Pons (tissue), 1 donor: ENCODE measurements around the gene ANKDD1B.
"Not testable (repeated sequence)": the region's sequence is repeated elsewhere in the genome, so short reads cannot be mapped to it uniquely, and the experiment has no call there.

Experiments used
- DNase-seq: peaks from one replicate; pipeline ENCODE4 v3.0.0-alpha.2; 2016; ENCODE audit warnings: low spot score

Gene ANKDD1B

DNA sequence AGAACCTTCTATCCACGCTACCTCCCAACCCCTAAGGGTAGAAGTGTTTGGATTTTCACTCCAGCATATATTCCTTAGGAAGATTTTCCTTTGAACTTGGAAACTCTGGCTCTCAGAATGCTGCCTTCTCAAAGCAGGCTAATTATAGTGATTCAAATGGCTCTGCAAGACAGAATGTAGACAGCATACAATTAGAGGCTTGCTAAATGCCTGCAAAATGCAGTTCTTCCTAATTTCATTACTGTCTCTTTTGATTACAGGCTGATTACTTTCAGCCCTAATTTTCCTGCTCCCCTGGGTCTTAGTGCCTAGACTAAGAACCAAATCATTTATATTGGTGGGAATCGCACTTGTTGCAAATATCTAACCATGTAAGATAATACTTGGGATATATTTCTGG, 50.8 kb downstream of the ANKDD1B start:
- DNase-seq = no peak

DNA sequence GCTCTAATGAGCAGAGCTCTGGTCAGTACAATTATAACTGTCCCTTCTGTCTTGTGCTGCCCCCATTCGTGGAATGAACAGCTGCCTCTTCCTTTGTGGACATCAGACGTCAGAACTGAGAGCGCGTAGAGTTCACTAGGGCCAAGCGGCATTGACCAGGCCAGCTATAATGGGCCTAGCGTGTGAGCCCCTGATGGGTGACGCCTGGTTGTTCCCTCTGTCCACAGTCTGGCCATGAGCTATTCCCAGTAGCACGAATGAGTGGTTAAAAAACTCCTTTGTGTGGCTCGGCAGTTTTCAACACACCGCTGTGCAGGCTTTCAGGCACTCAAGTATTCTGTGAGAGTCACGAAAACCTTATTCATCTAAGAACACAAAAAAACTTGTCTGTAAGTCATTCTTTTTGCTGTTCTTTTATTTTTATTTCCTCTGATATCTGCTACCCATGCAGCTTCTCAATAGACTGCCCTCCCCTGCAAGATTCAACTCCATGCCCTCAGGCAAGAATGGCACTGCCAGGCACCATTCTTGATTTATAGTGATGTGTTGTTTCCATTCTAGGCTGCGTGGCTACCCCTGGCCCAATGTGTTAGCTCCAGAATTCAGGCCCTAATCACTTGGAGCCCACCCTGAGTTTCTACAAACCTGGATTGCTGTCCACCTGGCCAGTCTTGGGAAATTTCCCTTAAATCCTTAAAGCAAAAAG, 52.5 kb downstream of the ANKDD1B start:
- DNase-seq = peak; percentile 59

DNA sequence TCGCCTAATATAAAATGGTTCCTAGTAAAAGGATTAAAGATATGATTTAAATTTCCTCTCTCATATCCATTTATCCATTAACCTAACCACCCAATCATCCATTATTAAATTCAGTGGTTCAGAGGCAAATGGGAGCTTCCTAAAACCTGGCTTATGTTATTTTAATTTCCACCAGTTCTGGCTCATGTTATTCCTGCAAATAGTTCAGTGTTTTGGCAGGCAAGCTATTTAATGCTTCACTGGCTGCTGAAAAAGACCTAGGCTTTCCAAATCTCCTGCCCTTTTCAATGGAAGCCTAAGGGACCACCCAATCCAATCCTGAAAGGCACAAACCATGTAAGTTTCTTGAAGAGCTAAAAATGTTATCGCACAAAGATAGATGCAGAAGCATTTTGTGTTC, 53.7 kb downstream of the ANKDD1B start:
- no peak for DNase-seq

DNA sequence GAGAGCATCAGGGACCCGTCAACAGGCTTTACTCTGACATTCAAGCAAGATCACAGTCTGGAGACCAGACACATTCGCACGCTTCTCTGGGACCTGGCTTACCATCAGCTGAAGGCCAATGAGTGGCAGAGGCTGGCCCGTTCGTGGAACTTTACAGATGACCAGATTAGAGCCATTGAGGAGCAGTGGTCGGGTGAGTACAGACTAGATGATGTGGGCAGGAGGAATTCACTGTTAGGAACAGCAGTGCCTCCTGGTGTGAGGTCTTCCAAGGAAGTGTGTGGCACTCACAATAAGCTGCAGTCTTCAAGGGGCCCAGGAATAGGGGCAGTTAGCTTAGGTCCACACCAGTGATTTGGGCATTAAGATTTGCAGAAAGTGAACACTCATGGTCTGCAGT, 55.5 kb downstream of the ANKDD1B start:
- DNase-seq = no peak

DNA sequence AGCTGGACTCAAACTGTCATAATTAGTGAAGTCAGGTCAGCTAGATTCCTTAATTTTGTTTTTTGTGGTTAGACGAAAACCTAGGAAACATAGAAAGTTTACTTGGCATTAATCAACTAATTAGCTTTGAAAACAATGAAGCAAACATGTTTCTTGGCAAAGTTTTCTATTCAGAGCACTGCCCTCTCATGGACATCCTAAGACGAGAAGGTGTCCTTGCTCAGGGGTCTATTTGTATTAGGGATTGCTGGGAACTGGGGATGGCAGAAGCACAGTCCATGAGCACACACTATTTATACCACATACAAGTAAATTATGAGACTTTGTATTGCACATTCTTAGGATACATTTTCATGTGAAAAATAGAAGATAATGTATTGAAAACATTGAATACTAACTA, 56.3 kb downstream of the ANKDD1B start:
- DNase-seq = peak; percentile 50

DNA sequence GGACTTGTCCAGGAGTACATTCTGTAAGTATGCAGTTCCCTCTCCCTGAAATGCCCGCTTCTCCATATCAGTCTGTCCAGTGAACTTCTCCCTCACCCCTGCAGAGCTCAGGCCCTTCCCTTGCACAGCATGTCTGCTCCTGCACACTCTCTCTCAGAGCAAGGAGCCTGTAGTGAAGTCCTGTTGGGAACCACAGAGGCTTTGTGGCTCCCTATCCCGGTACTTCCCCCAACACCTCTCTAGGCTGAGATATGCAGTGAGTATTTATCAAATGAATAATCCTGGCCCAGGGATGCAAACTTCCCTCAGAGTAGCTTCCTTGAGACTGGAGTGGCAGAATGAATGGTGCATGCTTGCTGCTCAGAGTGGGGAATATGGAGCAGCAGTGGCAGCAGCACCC, 57.2 kb downstream of the ANKDD1B start:
- no peak for DNase-seq

DNA sequence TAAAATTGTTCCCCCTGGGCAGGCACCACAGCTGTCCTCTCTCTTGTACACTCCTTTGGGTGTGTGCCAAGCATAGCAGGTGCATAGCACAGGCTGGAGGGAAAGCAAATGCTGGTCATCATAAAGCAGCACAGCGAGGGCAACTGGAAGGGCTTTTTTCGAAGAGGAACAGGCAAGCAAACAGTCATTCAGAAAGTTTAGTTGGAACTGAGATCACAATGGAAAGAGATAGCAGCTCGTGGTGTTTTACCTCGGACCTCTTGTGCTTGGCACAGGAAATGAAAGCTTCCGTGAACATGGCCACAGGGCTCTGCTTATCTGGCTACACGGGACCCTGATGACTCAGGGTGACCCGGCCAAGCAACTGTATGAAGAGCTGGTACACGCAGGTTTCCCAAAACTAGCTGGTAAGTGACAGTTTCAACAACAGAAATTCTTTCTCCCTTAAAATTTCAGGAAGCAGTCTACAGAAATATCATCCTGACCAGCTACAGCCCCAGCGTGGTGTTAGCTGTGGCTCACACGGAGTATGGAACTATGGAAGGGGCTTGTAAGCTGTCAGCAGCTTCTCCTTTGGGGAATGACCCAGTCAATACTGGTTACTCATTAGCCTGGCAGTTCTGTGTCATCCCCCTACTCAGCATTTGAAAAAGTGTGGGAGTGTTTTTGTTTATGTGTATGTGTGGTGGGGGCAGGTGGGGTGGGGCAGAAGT, 57.9 kb downstream of the ANKDD1B start:
- DNase-seq = peak; percentile 51

DNA sequence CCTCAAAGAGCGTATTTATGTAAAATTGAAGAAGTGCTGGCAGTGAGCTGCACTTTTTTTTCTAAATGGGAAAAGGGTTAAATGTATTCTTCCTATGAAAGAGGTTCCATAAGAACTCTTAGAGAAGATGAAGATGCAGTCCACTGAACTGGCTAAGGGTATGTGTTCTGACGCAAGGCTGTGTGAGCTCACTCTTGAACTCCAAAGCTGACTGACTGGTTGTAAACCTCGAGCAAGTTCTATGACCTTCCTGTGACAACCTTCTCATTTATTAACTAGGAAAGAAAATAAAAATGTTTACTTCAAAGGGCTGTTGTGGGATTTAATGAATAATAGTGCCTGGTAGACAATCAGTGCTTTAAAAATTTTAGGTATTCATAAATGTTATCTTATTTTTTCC, 59.3 kb downstream of the ANKDD1B start:
- DNase-seq = no peak

DNA sequence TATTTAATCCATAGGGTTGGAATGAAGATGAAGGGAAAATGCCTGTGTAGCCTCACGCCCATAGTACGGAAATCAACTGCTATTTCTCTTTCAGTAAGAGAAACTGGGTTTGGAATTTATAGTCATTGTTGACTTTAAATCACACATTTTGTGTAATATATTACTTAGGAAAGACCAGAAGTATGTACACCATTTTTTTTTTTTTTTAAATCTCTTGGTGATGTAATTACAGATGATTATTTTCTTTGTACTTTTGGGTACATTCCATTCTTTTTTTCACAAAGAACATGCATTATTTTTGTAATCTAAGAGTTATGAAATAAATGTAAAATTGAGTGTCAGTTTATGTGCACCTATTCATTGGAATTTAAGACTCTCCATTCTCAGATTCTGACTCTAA, 60.3 kb downstream of the ANKDD1B start:
- DNase-seq = no peak

DNA sequence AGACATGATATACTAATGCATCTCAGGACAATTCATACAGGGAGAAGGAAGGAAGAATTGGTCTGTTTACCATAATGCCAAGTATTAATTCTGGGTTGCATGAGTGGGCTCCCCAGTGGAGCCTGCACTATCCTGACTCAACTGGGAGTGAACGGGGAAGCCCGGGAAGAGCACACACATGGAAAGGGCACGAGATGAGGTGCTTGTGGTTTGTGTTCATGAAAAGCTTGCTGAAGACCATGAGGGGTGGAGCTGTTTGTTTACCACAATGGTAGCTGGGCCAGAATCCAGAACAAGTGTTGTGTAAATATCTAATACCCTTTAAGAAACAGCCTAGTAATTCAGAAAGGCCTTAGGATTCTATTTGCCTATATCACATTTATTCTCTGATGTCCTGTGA, 61.4 kb downstream of the ANKDD1B start:
- no peak for DNase-seq

DNA sequence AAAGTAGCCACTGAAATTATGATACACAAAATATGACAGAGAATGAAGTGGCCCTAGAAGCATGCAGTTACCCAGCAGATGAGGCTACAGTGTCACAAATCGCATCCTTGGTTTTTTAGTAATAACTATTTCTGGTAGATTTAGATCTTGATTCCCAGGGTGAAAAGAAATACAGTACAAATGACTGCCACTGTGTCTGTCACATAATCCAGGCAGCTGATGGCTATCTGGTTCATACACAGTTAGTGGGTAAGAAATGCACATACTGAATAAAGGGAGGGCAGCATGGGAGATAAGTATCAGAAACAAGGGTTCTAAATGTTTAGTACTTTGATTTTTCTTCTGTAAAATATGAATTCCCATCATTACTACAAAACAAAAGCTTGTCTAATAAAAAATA, 64.5 kb downstream of the ANKDD1B start:
- no peak for DNase-seq

DNA sequence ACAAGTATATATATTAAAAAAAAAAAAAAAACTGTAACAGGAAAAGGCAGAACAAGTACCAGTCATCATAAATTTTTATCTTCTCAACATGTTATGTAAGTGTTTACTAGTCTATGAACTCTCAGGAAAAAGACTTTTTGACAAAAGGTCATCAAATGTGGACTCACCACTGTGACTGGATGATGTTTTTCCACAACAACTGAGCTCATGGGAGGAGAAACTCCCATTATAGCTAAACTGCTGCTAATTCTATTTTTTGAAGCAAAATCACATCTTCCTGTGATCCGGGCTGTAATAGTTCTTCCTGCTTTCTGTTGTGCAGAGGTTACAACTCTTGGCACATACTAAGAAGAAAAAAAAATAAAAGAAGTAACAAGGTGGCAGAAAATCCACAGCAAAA, 66.4 kb downstream of the ANKDD1B start:
- DNase-seq = no peak

DNA sequence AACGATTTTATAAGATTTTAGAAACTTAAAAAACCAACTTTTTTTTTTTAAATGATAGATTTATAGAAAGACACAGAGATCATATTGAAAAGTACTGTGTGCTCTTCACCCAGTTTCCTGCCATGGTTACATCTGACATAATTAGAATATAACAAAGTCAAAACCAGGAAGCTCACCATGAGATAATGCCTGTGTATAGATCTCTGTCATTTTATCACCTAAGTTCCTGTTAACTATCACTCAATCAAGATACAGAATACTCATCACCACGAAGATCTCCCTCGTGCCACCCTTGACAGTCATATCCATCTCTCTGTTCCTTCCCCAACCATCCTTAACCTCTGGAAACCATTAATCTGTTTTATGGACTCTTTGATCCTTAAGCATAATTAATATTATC, 66.9 kb downstream of the ANKDD1B start:
- no peak for DNase-seq

DNA sequence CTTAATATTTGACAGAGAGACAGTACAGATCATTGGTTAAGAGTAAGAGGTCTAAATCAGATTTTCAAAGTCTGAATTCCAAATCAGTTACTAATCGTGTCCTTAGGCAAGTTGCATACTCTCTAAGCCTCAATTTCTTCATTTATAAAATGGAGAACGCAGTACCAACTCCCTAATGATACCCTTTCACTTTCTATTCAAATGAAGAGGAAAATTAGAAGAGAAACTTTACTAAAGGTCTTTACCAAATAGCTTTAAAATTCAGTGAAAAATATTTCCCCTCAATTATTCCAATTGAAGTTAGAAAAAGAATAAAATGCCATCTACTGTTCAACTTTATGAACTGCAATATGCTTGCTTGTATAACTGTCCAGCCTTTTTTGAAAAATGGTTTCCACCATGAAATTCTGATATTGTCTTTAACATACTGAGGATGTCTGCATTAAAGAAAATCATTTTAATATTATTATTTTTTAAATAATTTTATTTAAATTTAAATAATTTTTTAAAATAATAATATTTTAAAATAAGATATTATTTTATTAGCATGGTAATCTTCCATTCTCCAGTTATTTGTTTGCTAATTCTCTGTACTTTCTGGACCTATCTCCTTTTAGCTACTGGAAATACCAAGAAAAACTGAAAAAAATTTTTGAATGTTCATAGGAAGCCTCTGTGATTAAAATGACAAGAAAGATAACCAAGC, 70.0 kb downstream of the ANKDD1B start:
- DNase-seq = peak; percentile 77

DNA sequence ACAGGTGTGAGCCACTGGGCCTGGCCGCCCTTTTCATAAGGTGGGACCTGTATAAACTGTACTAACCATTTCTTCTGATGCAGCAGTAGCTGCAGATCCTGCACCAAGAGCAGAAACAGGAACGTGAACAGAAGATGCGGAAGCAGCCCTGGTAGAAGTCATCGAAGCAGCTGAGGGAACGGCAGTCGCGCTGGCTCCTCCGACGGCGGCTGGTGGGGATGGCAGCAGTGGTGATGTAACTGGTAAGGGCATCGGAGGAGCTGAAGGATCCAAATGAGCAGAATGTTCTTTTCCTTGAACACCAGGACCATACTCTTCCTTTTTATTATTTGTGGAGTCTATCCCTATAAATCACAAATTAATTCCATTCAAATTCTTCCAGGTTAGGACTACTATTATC, 73.9 kb downstream of the ANKDD1B start:
- DNase-seq = no peak

DNA sequence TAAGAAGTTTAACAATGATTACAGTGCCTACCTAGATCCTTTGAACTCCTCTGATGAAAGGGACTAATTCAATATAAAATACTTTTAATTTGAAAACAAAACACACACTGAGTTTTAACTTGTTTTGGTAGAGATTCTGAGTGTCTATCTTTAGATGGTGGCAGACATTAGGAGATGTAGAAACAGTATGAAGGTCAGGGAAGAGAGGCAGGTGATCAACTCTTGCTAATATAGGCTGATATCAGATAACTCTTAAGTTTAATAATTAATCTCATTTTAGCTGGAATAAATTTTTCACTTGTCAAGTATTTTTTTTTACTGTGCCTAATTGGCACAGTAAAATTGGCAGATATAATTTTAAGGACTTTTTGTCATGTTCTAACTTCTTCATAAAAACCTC, 75.2 kb downstream of the ANKDD1B start:
- DNase-seq = no peak

DNA sequence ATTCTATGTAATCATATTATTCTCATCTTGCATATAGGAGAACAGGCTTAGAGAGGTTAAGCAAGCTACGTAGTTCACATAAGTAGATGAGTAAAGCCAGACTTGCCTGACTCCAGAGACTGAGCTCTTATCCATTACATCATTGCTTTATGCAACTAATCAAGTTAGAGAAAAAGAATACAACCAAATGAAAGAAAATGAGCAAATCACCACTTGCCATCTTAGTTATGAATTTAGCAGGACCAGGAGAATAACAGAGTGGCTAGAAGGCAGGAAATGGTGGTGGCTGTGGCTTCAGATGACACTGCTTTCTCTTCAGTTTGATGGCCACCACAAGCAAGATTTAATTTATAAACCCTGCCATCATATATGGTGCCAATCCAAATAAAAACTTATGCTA, 79.4 kb downstream of the ANKDD1B start:
- no peak for DNase-seq

DNA sequence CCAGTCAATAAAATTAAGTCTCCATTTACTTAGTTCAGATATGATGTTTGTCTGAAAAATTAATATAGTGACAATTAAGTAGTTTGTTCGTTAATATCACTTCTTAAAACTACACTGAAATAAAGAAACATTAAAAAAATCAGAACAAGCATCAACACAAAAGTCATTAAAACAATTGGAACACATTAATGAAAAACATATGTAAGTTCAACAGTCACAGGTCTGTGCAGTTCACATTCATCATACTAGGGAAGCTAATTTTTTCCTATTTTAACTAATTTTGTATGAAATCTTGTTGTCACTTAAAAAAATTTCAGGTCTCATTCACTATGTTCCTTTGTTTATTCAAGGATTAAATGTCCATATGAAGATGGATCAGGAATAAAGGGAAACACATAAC, 83.5 kb downstream of the ANKDD1B start:
- DNase-seq = no peak

DNA sequence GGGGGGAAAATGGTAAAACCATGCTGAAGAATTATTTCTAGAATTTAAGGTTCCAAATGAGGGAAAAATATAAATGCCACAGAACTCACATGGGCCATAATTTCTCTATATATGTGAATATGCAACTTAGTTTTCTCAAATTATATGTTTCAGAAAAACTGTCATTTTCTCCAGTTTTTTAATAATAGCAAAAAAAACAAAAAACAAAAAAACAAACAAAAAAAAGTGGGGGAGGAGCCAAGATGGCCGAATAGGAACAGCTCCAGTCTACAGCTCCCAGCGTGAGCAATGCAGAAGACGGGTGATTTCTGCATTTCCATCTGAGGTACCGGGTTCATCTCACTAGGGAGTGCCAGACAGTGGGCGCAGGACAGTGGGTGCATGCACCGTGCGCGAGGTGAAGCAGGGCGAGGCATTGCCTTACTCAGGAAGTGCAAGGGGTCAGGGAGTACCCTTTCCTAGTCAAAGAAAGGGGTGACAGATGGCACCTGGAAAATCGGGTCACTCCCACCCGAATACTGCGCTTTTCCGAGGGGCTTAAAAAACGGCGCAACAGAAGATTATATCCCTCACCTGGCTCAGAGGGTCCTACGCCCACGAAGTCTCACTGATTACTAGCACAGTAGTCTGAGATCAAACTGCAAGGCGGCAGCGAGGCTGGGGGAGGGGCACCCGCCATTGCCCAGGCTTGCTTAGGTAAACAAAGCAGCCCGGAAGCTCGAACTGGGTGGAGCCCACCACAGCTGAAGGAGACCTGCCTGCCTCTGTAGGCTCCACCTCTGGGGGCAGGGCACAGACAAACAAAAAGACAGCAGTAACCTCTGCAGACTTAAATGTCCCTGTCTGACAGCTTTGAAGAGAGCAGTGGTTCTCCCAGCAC, 84.5 kb downstream of the ANKDD1B start:
- DNase-seq = not testable (repeated sequence)

DNA sequence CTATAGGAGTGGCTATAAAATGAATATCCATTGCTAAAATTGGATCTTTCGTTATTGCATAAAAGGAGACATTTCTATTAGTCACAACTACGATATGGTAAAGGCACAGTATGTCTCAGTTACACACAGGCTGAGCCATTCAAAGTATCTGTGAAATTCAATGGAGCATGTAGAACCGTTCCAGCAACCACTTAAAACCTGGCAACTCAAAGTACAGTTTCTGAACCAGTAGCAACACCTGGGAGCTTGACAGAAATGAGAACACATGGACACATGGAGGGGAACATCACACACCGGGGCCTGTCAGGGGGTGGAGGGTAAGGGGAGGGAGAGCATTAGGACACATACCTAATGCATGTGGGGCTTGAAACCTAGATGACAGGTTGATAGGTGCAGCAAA, 90.6 kb downstream of the ANKDD1B start:
- no peak for DNase-seq

DNA sequence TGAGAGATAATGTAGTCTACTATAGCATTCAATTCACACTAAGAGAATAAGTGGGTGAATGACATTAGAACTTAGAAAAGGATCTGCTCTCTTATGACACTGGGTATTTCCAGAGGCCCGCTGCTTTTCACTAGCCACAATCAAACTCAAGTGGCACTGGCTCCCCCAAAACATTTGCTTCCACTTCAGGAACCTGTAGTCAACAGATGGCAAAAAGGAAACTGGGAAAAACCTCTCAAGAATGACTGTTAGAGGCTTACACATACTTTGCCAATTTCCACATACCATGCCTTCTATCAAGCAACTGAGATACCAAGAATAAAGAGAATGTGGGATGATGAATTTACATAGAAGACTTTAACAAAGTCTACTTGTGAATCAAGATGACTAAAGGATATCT, 94.8 kb downstream of the ANKDD1B start:
- DNase-seq = no peak

DNA sequence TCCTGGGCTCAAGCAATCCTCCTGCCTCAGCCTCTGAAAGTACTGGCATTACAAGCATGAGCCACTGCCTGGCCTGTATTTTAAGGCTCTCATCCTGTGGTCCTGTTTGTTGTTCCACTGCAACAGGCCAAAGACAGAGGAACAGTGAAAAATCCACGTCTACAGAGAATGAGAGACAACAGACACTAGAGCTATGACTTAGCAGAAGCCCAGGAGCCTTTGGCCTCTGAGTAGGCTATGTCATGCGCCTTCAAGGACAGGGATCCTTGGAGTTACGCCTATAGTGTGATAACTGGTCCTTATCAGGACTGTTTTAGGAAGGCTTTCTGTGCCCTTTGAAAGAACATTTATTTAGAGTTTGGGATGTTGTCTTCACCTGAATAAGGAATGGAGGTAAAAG, 95.5 kb downstream of the ANKDD1B start:
- DNase-seq = no peak
